Activated gamma-delta T cell treated with Interleukin-2 at 50 U/mL for 16 hours (primary cell): ENCODE data around the gene LAMB4.

ENCODE experiments used
- DNase-seq: peaks from one replicate; pipeline ENCODE4 v3.0.0-alpha.2; 2020

The LAMB4 gene

GRCh38 chr7:108009873-108010272 lies 120.3 kb downstream of the LAMB4 start:
- DNase-seq: no peak

- DNase-seq: no peak
These were observed 121.3 kb downstream of the LAMB4 start for GRCh38 chr7:108008827-108009226.

GRCh38 chr7:108008240-108008639 lies 121.9 kb downstream of the LAMB4 start:
- DNase-seq: no peak

GRCh38 chr7:108007762-108008161 lies 122.4 kb downstream of the LAMB4 start:
- no peak for DNase-seq

- DNase-seq: no peak
These were observed 122.9 kb downstream of the LAMB4 start for GRCh38 chr7:108007261-108007660.

GRCh38 chr7:108004220-108005142 lies 125.7 kb downstream of the LAMB4 start:
- DNase-seq: no peak

GRCh38 chr7:108003599-108003935 lies 126.6 kb downstream of the LAMB4 start:
- no peak for DNase-seq

- DNase-seq: no peak
These were observed 127.2 kb downstream of the LAMB4 start, which contains the start of gene LAMB1 for GRCh38 chr7:108002726-108003598. Gene LAMB1 (minus strand): TSS chr7:108003161. CDS start chr7:108002885, 276 bp downstream.

- no peak for DNase-seq
These were observed 128.1 kb downstream of the LAMB4 start for GRCh38 chr7:108001764-108002725.

GRCh38 chr7:108000875-108001763 lies 129.0 kb downstream of the LAMB4 start:
- no peak for DNase-seq

GRCh38 chr7:107999779-108000560 lies 130.2 kb downstream of the LAMB4 start:
- no peak for DNase-seq

- no peak for DNase-seq
These were observed 131.3 kb downstream of the LAMB4 start for GRCh38 chr7:107998660-107999480.

GRCh38 chr7:107998150-107998549 lies 132.0 kb downstream of the LAMB4 start:
- DNase-seq: no peak

- no peak for DNase-seq
These were observed 133.9 kb downstream of the LAMB4 start for GRCh38 chr7:107996072-107996882.

GRCh38 chr7:107995184-107996071 lies 134.7 kb downstream of the LAMB4 start:
- DNase-seq: no peak

- DNase-seq: no peak
These were observed 135.6 kb downstream of the LAMB4 start for GRCh38 chr7:107994421-107995030.

- no peak for DNase-seq
These were observed 136.3 kb downstream of the LAMB4 start for GRCh38 chr7:107993891-107994291.
